ENCODE results near the gene LDLRAD4.

DNA sequence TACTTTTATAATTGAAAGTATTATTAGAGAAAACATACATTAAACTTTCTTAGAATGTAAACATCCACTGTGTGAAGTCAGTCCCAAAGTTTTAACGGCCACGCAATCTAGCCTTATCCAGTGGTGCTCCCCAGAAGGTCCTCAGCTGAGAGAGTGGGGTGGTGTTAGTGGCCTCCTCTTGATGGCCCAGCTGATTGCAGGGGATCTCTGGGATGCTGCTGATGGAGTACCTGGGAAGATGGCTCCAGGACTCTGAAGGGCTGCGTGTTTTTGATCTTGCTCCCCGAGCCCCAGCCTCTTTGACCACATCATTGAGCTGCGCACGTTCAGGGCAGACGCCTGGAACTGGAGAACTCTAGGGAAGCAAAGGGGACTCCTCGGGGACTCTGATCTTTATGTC lies 326.4 kb downstream of the LDLRAD4 start:
- TF ChIP-seq YY1 (IDR thresholded peaks at IDR 0.05; ENCODE audit: low read depth) (no peak), ZBTB7A (IDR thresholded peaks at IDR 0.05; ENCODE audit: low read depth) (no peak), USF1 (IDR thresholded peaks at IDR 0.05) (no peak), TAF1 (IDR thresholded peaks at IDR 0.05; ENCODE audit: low read depth) (no peak)
